Sigmoid colon (tissue), 4 donors: ENCODE measurements around the gene CPN1.

Experiments
- CTCF ChIP-seq, 4 experiments: fragments of 450-650 bp in 3 of 4; fragments of 200-600 bp in 1 of 4; IDR thresholded peaks; one replicate each; pipeline ENCODE4 v1.5.1; 2016 to 2019; ENCODE audit warnings: antibody characterized with exemption in 4 of 4, mild to moderate bottlenecking in 3 of 4, moderate library complexity in 2 of 4
- EP300 ChIP-seq, 4 donors: sonication (generic); formaldehyde crosslinking; IDR thresholded peaks; one replicate each; pipeline ENCODE4 v1.6.1; 2017; ENCODE audit warnings: antibody characterized with exemption in 4 of 4
- POLR2A ChIP-seq, 2 donors: fragments of 450-650 bp; IDR thresholded peaks; one replicate each; pipeline ENCODE4 v1.6.1; 2016; ENCODE audit warnings: antibody characterized with exemption in 2 of 2, mild to moderate bottlenecking in 2 of 2, moderate library complexity in 2 of 2

- TF ChIP-seq CTCF (IDR thresholded peaks at IDR 0.05): no peak
- no peak for TF ChIP-seq POLR2A (IDR thresholded peaks at IDR 0.05)
- TF ChIP-seq EP300 (IDR thresholded peaks at IDR 0.05): no peak
Measured at GRCh38 chr10:100130831-100131230, 49.2 kb upstream of the CPN1 start.
